HepG2 (cell line): ENCODE data around the gene TAMALIN. TPM values are rescaled to one million over a fixed set of nuclear protein-coding genes. Genes with fewer than 3 reads are reported as not detected.

ENCODE experiments used
- ATAC-seq: fragments of 200-7000 bp; cut with Tn5 transposase; 3 replicates; pipeline ENCODE4 v1.9.1; 2020; ENCODE audit warnings: mild to moderate bottlenecking, moderate library complexity
- BruUV-seq: library from RNA; stranded (reverse); fragments of 400-500 nt; replicated peaks from 2 replicates; lab custom pipeline; 2021; lab: Mats Ljungman, UMichigan
- CTCF ChIA-PET: fragments of 300-600 bp; formaldehyde crosslinking; extraction: SDS; loops from one replicate; lab custom pipeline; 2021; ENCODE audit warnings: low total read pairs, inconsistent platforms, low intra/inter-chr PET ratio; lab: Yijun Ruan, JAX
- POLR2A ChIA-PET: fragments of 350-600 bp; sonication (Branson Sonifier 250); formaldehyde crosslinking; loops from one replicate; lab custom pipeline; 2020; ENCODE audit warnings: antibody characterized with exemption, inconsistent platforms; lab: Yijun Ruan, JAX
- DNase-seq: peaks from one replicate; pipeline ENCODE4 v3.0.0-alpha.2; 2015; ENCODE audit warnings: low spot score
- FAIRE-seq: peaks from 3 replicates; lab custom pipeline; 2011; peaks lifted over from hg19 to GRCh38; lab: Jason Lieb, UNC
- H2AFZ ChIP-seq: one replicate; pipeline ENCODE4 v1.6.1; 2011; ENCODE audit warnings: low read length, inconsistent platforms
- H3K27ac ChIP-seq: fragments of 300-600 bp; 3 replicates; pipeline ENCODE4 v1.8.0; 2011; ENCODE audit warnings: mixed run types, mild to moderate bottlenecking, mixed read lengths, low read length, inconsistent platforms; ENCODE audit not compliant: insufficient read depth; ENCODE audit errors: extremely low read length
- H3K27me3 ChIP-seq, 2 experiments: fragments of 200-600 bp in 1 of 2; 2 replicates in 1 of 2; 3 replicates in 1 of 2; pipeline versions ENCODE4 v1.6.0 to v1.8.0; 2011; ENCODE audit warnings: low read length in 2 of 2, mild to moderate bottlenecking in 2 of 2, moderate library complexity in 2 of 2, inconsistent platforms in 1 of 2; ENCODE audit not compliant: insufficient read depth in 2 of 2, control insufficient read depth in 1 of 2
- H3K36me3 ChIP-seq, 2 experiments: fragments of 200-600 bp in 1 of 2; replicated peaks in 1 of 2; 2 replicates in 1 of 2; 3 replicates in 1 of 2; pipeline versions ENCODE4 v1.5.1 to v1.8.0; 2011; ENCODE audit warnings: low read length in 2 of 2, inconsistent platforms in 1 of 2; ENCODE audit not compliant: insufficient read depth in 2 of 2, control insufficient read depth in 1 of 2
- H3K4me1 ChIP-seq: 2 replicates; pipeline ENCODE4 v1.5.1; 2012; ENCODE audit warnings: low read length, inconsistent platforms; ENCODE audit not compliant: insufficient read depth
- H3K4me2 ChIP-seq: 2 replicates; pipeline ENCODE4 v1.6.0; 2011; ENCODE audit warnings: low read depth, low read length, inconsistent platforms
- H3K4me3 ChIP-seq, 3 experiments: fragments of 200-600 bp in 1 of 3; sonication (generic), shearing (Covaris generic) in 1 of 3; replicated peaks in 1 of 3; 2 replicates each; pipeline ENCODE4 v1.5.1; 2011 to 2016; ENCODE audit warnings: low read length in 3 of 3, inconsistent platforms in 2 of 3, low read depth in 2 of 3, mild to moderate bottlenecking in 2 of 3, control low read depth in 1 of 3, mixed read lengths in 1 of 3; ENCODE audit not compliant: insufficient read depth in 1 of 3
- H3K79me2 ChIP-seq: one replicate; pipeline ENCODE4 v1.6.1; 2011; ENCODE audit warnings: low read length, inconsistent platforms; ENCODE audit not compliant: insufficient read depth
- H3K9ac ChIP-seq: 2 replicates; pipeline ENCODE4 v1.6.0; 2011; ENCODE audit warnings: mild to moderate bottlenecking, low read depth, low read length, inconsistent platforms; ENCODE audit not compliant: insufficient read depth
- H3K9me3 ChIP-seq: 2 replicates; pipeline ENCODE4 v1.5.1; 2012; ENCODE audit warnings: mild to moderate bottlenecking, low read length
- H4K20me1 ChIP-seq: 2 replicates; pipeline ENCODE4 v1.6.0; 2011; ENCODE audit warnings: inconsistent platforms, mild to moderate bottlenecking, low read length, moderate library complexity; ENCODE audit not compliant: insufficient read depth
- ATF1 ChIP-seq: IDR thresholded peaks from 2 replicates; pipeline ENCODE4 v1.6.1; 2016; ENCODE audit warnings: mild to moderate bottlenecking, control low read depth
- BRCA1 ChIP-seq: sonication (generic); formaldehyde crosslinking; IDR thresholded peaks from 2 replicates; pipeline ENCODE4 v1.4.0; 2020; ENCODE audit warnings: missing genetic modification reagents
- FOXO1 ChIP-seq: sonication (generic); formaldehyde crosslinking; IDR thresholded peaks from 2 replicates; pipeline ENCODE4 v1.4.0; 2020; ENCODE audit warnings: missing genetic modification reagents
- HOXA3 ChIP-seq: sonication (generic); formaldehyde crosslinking; IDR thresholded peaks from 2 replicates; pipeline ENCODE4 v1.5.0; 2020; ENCODE audit warnings: missing genetic modification reagents
- RAD51 ChIP-seq: fragments of 450-650 bp; IDR thresholded peaks from 2 replicates; pipeline ENCODE4 v1.6.1; 2016; ENCODE audit warnings: borderline replicate concordance
- SALL1 ChIP-seq: sonication (generic); formaldehyde crosslinking; IDR thresholded peaks from 2 replicates; pipeline ENCODE4 v1.8.0; 2022; ENCODE audit warnings: mild to moderate bottlenecking, missing genetic modification reagents
- SRY ChIP-seq: sonication (generic); formaldehyde crosslinking; IDR thresholded peaks from 2 replicates; pipeline ENCODE4 v1.8.0; 2022; ENCODE audit warnings: mild to moderate bottlenecking, missing genetic modification reagents
- U2AF2 ChIP-seq: fragments of 200-400 bp; formaldehyde crosslinking; IDR thresholded peaks from 2 replicates; pipeline ENCODE4 v1.6.1; 2017; ENCODE audit warnings: low read depth, mild to moderate bottlenecking, low read length
- ZBTB20 ChIP-seq: sonication (generic); formaldehyde crosslinking; IDR thresholded peaks from 2 replicates; pipeline ENCODE4 v1.8.1; 2023; ENCODE audit warnings: missing genetic modification reagents, low read depth, mild to moderate bottlenecking, borderline replicate concordance
- ZFP62 ChIP-seq: sonication (generic); formaldehyde crosslinking; IDR thresholded peaks from 2 replicates; pipeline ENCODE4 v1.4.0; 2020; ENCODE audit warnings: missing genetic modification reagents
- ZKSCAN1 ChIP-seq: fragments of 150-350 bp; IDR thresholded peaks from 2 replicates; pipeline ENCODE4 v1.6.1; 2014; ENCODE audit warnings: low read length
- ZNF124 ChIP-seq: sonication (generic); formaldehyde crosslinking; IDR thresholded peaks from 2 replicates; pipeline ENCODE4 v1.4.0; 2020; ENCODE audit warnings: missing genetic modification reagents
- ZNF282 ChIP-seq: fragments of 450-650 bp; IDR thresholded peaks from 2 replicates; pipeline ENCODE4 v1.6.1; 2018; ENCODE audit not compliant: partially characterized antibody
- ZNF552 ChIP-seq: sonication (generic); formaldehyde crosslinking; IDR thresholded peaks from 2 replicates; pipeline ENCODE4 v1.9.0; 2022; ENCODE audit warnings: missing genetic modification reagents, mild to moderate bottlenecking, borderline replicate concordance
- ZNF891 ChIP-seq: sonication (generic); formaldehyde crosslinking; IDR thresholded peaks from 2 replicates; pipeline ENCODE4 v1.5.0; 2020; ENCODE audit warnings: mild to moderate bottlenecking, missing genetic modification reagents
- WGBS: methylation state at CpG from one replicate; pipeline ENCODE4 v1.1.6; 2017; ENCODE audit warnings: low lambda C conversion rate; 5-methylcytosine and 5-hydroxymethylcytosine counted together
- in situ Hi-C: cut with HindIII; loops from 2 replicates; pipeline ENCODE4 v1.10.0; 2017; ENCODE audit warnings: low pct_unique_long_range_greater_than_20kb; ENCODE audit not compliant: extremely low pct_ligation_motif_present
- intact Hi-C: fragments of 100-400 bp; cut with micrococcal nuclease; formaldehyde crosslinking; loops from one replicate; pipeline ENCODE4 v1.10.0; 2022; ENCODE audit not compliant: unreplicated experiment
- polyA plus RNA-seq, 8 experiments: library from polyadenylated mRNA; depleted of rRNA in 3 of 8; stranded (reverse) in 7 of 8; unstranded in 1 of 8; fragments of >200 nt; fragmentation: Illumina TruSeq in 4 of 8; extraction: Trizol in 4 of 8; gene quantifications; 2 replicates each; pipeline versions ENCODE4 v1.2.1 to v1.2.3, GENCODE V29; 2011 to 2016; ENCODE audit warnings: low read depth in 4 of 8, missing spikeins in 1 of 8, mixed read lengths in 1 of 8; ENCODE audit not compliant: insufficient read depth in 1 of 8
- total RNA-seq, 5 experiments: library from RNA; depleted of rRNA; stranded (reverse); fragments of >200 nt; fragmentation: Illumina TruSeq; extraction: Trizol; gene quantifications; 2 replicates each; pipeline ENCODE4 v1.2.3, GENCODE V29; 2016; ENCODE audit warnings: low read depth in 1 of 5
- TF ChIP-seq, protein P1 (sequence below): sonication (generic); formaldehyde crosslinking; IDR thresholded peaks from 2 replicates; pipeline ENCODE4 v1.4.0; 2020; ENCODE audit warnings: missing genetic modification reagents
- TF ChIP-seq, protein P2 (sequence below): sonication (generic); formaldehyde crosslinking; IDR thresholded peaks from 2 replicates; pipeline ENCODE4 v1.4.0; 2020; ENCODE audit warnings: mild to moderate bottlenecking, missing genetic modification reagents
- TF ChIP-seq, protein P3 (sequence below): sonication (generic); formaldehyde crosslinking; IDR thresholded peaks from 2 replicates; pipeline ENCODE4 v1.4.0; 2020; ENCODE audit warnings: missing genetic modification reagents

Gene TAMALIN
- total and polyA plus RNA-seq, 2 of the 13 experiments (the other 11 are each of a cell fraction or from before 2014, with no cell fraction given), result 2.9 to 10.9 TPM

DNA sequence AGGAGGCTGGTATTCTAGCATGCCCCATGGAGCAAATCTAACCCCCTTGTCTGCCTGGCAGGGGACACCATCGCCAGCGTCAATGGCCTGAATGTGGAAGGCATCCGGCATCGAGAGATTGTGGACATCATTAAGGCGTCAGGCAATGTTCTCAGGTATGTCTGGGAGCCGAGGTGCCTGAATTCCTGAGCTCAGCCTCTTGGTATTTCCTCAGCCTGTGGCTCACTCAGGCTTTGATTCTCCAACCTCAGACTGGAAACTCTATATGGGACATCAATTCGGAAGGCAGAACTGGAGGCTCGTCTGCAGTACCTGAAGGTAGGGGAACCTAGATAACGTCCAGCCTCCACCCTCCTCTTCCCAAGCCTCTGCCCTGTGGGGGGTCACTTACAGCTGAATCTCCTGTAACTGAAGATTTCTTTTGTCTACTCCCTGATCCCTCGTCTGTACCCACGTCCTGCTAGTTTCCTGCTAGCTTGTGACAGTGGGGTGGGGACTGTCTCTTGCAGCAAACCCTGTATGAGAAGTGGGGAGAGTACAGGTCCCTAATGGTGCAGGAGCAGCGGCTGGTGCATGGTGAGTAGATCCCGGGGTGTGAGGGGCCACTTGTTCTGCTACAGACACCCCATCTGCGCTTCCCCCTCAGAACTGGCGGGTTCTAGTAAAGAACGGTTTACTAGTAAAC, 7.0 kb downstream of the TAMALIN start:
- CTCF ChIA-PET, result no interaction called here
- H3K27ac ChIP-seq, result no peak overlapping the region
- 95% methylated on average over 12 of the region's 16 CpGs for WGBS

More for the DNA sequence above, 7.0 kb downstream of the TAMALIN start:
- POLR2A ChIA-PET, result no interaction called here
- Histone ChIP-seq H2AFZ (no peak overlapping the region), H3K36me3 (peaks cover 4 to 6% of the 10 kb centered on the region in 2 experiments; a peak in 2 of 5 replicates), H3K9me3 (no peaks in the 10 kb centered on the region), H3K79me2 (no peaks in the 10 kb centered on the region), H3K27me3 (no peaks in the 10 kb centered on the region), H3K4me1 (peaks cover 47% of the 10 kb centered on the region), H3K9ac (no peak overlapping the region), H3K4me2 (no peak overlapping the region), H4K20me1 (no peaks in the 10 kb centered on the region), H3K4me3 (no peak overlapping the region)
- DNase-seq (no peak), FAIRE-seq (no peak), ATAC-seq (no peak)
- intact Hi-C loops (no loop called here), in situ Hi-C loops (no loop called here)
- no peak for TF ChIP-seq ZKSCAN1
- no peak for TF ChIP-seq U2AF2
- no peak for TF ChIP-seq SALL1 (CRISPR knock-in tag)
- no peak for TF ChIP-seq ZFP62 (CRISPR knock-in tag)
- no peak for TF ChIP-seq BRCA1
- no peak for TF ChIP-seq ZNF891 (CRISPR knock-in tag)
- no peak for TF ChIP-seq ATF1 (CRISPR knock-in tag)
- no peak for TF ChIP-seq SRY (CRISPR knock-in tag)
- TF ChIP-seq, protein P1, sequence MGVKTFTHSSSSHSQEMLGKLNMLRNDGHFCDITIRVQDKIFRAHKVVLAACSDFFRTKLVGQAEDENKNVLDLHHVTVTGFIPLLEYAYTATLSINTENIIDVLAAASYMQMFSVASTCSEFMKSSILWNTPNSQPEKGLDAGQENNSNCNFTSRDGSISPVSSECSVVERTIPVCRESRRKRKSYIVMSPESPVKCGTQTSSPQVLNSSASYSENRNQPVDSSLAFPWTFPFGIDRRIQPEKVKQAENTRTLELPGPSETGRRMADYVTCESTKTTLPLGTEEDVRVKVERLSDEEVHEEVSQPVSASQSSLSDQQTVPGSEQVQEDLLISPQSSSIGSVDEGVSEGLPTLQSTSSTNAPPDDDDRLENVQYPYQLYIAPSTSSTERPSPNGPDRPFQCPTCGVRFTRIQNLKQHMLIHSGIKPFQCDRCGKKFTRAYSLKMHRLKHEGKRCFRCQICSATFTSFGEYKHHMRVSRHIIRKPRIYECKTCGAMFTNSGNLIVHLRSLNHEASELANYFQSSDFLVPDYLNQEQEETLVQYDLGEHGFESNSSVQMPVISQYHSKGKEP, result no peak
- no peak for TF ChIP-seq RAD51
- no peak for TF ChIP-seq ZNF282
- TF ChIP-seq, protein P2, sequence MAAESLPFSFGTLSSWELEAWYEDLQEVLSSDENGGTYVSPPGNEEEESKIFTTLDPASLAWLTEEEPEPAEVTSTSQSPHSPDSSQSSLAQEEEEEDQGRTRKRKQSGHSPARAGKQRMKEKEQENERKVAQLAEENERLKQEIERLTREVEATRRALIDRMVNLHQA (CRISPR knock-in tag), result no peak
- no peak for TF ChIP-seq FOXO1 (CRISPR knock-in tag)
- no peak for TF ChIP-seq HOXA3 (CRISPR knock-in tag)
- TF ChIP-seq ZNF124 (CRISPR knock-in tag), result no peak
- no peak for TF ChIP-seq ZNF552 (CRISPR knock-in tag)
- TF ChIP-seq ZBTB20, result no peak
- TF ChIP-seq, protein P3, sequence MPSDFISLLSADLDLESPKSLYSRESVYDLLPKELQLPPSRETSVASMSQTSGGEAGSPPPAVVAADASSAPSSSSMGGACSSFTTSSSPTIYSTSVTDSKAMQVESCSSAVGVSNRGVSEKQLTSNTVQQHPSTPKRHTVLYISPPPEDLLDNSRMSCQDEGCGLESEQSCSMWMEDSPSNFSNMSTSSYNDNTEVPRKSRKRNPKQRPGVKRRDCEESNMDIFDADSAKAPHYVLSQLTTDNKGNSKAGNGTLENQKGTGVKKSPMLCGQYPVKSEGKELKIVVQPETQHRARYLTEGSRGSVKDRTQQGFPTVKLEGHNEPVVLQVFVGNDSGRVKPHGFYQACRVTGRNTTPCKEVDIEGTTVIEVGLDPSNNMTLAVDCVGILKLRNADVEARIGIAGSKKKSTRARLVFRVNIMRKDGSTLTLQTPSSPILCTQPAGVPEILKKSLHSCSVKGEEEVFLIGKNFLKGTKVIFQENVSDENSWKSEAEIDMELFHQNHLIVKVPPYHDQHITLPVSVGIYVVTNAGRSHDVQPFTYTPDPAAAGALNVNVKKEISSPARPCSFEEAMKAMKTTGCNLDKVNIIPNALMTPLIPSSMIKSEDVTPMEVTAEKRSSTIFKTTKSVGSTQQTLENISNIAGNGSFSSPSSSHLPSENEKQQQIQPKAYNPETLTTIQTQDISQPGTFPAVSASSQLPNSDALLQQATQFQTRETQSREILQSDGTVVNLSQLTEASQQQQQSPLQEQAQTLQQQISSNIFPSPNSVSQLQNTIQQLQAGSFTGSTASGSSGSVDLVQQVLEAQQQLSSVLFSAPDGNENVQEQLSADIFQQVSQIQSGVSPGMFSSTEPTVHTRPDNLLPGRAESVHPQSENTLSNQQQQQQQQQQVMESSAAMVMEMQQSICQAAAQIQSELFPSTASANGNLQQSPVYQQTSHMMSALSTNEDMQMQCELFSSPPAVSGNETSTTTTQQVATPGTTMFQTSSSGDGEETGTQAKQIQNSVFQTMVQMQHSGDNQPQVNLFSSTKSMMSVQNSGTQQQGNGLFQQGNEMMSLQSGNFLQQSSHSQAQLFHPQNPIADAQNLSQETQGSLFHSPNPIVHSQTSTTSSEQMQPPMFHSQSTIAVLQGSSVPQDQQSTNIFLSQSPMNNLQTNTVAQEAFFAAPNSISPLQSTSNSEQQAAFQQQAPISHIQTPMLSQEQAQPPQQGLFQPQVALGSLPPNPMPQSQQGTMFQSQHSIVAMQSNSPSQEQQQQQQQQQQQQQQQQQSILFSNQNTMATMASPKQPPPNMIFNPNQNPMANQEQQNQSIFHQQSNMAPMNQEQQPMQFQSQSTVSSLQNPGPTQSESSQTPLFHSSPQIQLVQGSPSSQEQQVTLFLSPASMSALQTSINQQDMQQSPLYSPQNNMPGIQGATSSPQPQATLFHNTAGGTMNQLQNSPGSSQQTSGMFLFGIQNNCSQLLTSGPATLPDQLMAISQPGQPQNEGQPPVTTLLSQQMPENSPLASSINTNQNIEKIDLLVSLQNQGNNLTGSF, result no peak
- BruUV-seq, result no TSS peak
